IMR-90 (cell line): ENCODE data around the gene TMPRSS11B. TPM values are rescaled to one million over a fixed set of nuclear protein-coding genes. Genes with fewer than 3 reads are reported as not detected.

Experiments used
- ATAC-seq: fragments of 200-7000 bp; cut with Tn5 transposase; 2 replicates; pipeline ENCODE4 v1.9.1; 2020; ENCODE audit warnings: low read depth, mild to moderate bottlenecking, moderate library complexity
- BruUV-seq: library from RNA; stranded (reverse); fragments of 400-500 nt; replicated peaks from 2 replicates; lab custom pipeline; 2021; lab: Mats Ljungman, UMichigan
- CTCF ChIA-PET: fragments of 300-600 bp; formaldehyde crosslinking; extraction: SDS; loops from one replicate; lab custom pipeline; 2021; ENCODE audit warnings: antibody characterized with exemption; lab: Yijun Ruan, JAX
- POLR2A ChIA-PET: fragments of 300-600 bp; sonication (Branson Sonifier 250); formaldehyde crosslinking; loops from one replicate; lab custom pipeline; 2022; ENCODE audit warnings: antibody characterized with exemption; ENCODE audit not compliant: unreplicated experiment; lab: Charles Lee
- DNase-seq: peaks from one replicate; pipeline ENCODE4 v3.0.0; 2013
- H2AFZ ChIP-seq: replicated peaks from 2 replicates; pipeline ENCODE3; 2013; ENCODE audit warnings: low read length, mild to moderate bottlenecking; ENCODE audit not compliant: poor library complexity
- H2AK5ac ChIP-seq: 2 replicates; pipeline ENCODE4 v1.6.1; 2013; ENCODE audit warnings: low read depth, low read length, inconsistent platforms
- H2AK9ac ChIP-seq: replicated peaks from 2 replicates; pipeline ENCODE3; 2013; ENCODE audit warnings: mild to moderate bottlenecking, low read depth, low read length, moderate library complexity; ENCODE audit not compliant: poor library complexity
- H2BK120ac ChIP-seq: 2 replicates; pipeline ENCODE4 v1.6.1; 2013; ENCODE audit warnings: low read depth, low read length, inconsistent platforms
- H2BK15ac ChIP-seq: 3 replicates; pipeline ENCODE4 v1.6.1; 2013; ENCODE audit warnings: low read depth, low read length, inconsistent platforms
- H2BK20ac ChIP-seq: 2 replicates; pipeline ENCODE4 v1.6.1; 2013; ENCODE audit warnings: low read depth, mild to moderate bottlenecking, inconsistent platforms, low read length, moderate library complexity
- H2BK5ac ChIP-seq: 2 replicates; pipeline ENCODE4 v1.6.1; 2013; ENCODE audit warnings: mild to moderate bottlenecking, low read depth, low read length, inconsistent platforms; ENCODE audit not compliant: poor library complexity, severe bottlenecking
- H3K14ac ChIP-seq: replicated peaks from 2 replicates; pipeline ENCODE4 v1.6.1; 2013; ENCODE audit warnings: low read depth, low read length, inconsistent platforms
- H3K18ac ChIP-seq: 2 replicates; pipeline ENCODE4 v1.6.1; 2013; ENCODE audit warnings: low read depth, low read length, control low read depth
- H3K23ac ChIP-seq: 2 replicates; pipeline ENCODE4 v1.6.1; 2013; ENCODE audit warnings: low read depth, low read length, inconsistent platforms
- H3K27ac ChIP-seq: 2 replicates; pipeline ENCODE4 v1.5.1; 2013; ENCODE audit warnings: mild to moderate bottlenecking, control low read depth, low read length; ENCODE audit not compliant: insufficient read depth
- H3K27me3 ChIP-seq: 2 replicates; pipeline ENCODE4 v1.6.1; 2013; ENCODE audit warnings: low read length; ENCODE audit not compliant: control insufficient read depth, insufficient read depth
- H3K36me3 ChIP-seq: 2 replicates; pipeline ENCODE4 v1.6.1; 2013; ENCODE audit warnings: low read length, mixed read lengths; ENCODE audit not compliant: control insufficient read depth, insufficient read depth
- H3K4ac ChIP-seq: 2 replicates; pipeline ENCODE4 v1.6.1; 2013; ENCODE audit warnings: low read depth, low read length, inconsistent platforms
- H3K4me1 ChIP-seq: 2 replicates; pipeline ENCODE4 v1.6.1; 2013; ENCODE audit warnings: low read length, mixed read lengths; ENCODE audit not compliant: control insufficient read depth, insufficient read depth
- H3K4me2 ChIP-seq: 2 replicates; pipeline ENCODE4 v1.6.1; 2013; ENCODE audit warnings: low read depth, mild to moderate bottlenecking, control low read depth, low read length, moderate library complexity
- H3K4me3 ChIP-seq: 2 replicates; pipeline ENCODE4 v1.5.1; 2013; ENCODE audit warnings: low read depth, mild to moderate bottlenecking, control low read depth, low read length, moderate library complexity; ENCODE audit not compliant: insufficient read depth
- H3K56ac ChIP-seq: 2 replicates; pipeline ENCODE4 v1.6.1; 2013; ENCODE audit warnings: low read length, inconsistent platforms; ENCODE audit not compliant: insufficient read depth; ENCODE audit errors: extremely low read depth
- H3K79me1 ChIP-seq, 2 experiments: 2 replicates each; pipeline ENCODE4 v1.6.1; 2013; ENCODE audit warnings: low read length in 2 of 2, inconsistent platforms in 1 of 2, low read depth in 1 of 2
- H3K9ac ChIP-seq: 2 replicates; pipeline ENCODE4 v1.6.1; 2013; ENCODE audit warnings: low read depth, low read length, control low read depth
- H3K9me1 ChIP-seq: 2 replicates; pipeline ENCODE4 v1.6.1; 2013; ENCODE audit warnings: low read length, inconsistent platforms; ENCODE audit not compliant: insufficient read depth
- H3K9me3 ChIP-seq: 2 replicates; pipeline ENCODE4 v1.6.1; 2013; ENCODE audit warnings: low read length; ENCODE audit not compliant: control insufficient read depth, insufficient read depth
- H4K20me1 ChIP-seq: 2 replicates; pipeline ENCODE4 v1.6.1; 2013; ENCODE audit warnings: low read length, inconsistent platforms; ENCODE audit not compliant: insufficient read depth
- H4K5ac ChIP-seq: 2 replicates; pipeline ENCODE4 v1.6.1; 2013; ENCODE audit warnings: mild to moderate bottlenecking, low read depth, low read length, control low read depth
- H4K8ac ChIP-seq, 2 experiments: 2 replicates each; pipeline ENCODE4 v1.6.1; 2013; ENCODE audit warnings: low read depth in 2 of 2, low read length in 2 of 2, control low read depth in 1 of 2, inconsistent platforms in 1 of 2
- H4K91ac ChIP-seq: 2 replicates; pipeline ENCODE4 v1.6.1; 2013; ENCODE audit warnings: low read depth, low read length, inconsistent platforms; ENCODE audit not compliant: insufficient read depth
- BHLHE40 ChIP-seq: fragments of 150-350 bp; IDR thresholded peaks from 2 replicates; pipeline ENCODE4 v1.6.1; 2016; ENCODE audit warnings: mild to moderate bottlenecking, low read depth, low read length
- MXI1 ChIP-seq: IDR thresholded peaks from 2 replicates; pipeline ENCODE4 v1.6.1; 2012; ENCODE audit warnings: low read depth, mild to moderate bottlenecking, low read length, moderate library complexity, borderline replicate concordance
- NFE2L2 ChIP-seq: fragments of 150-350 bp; IDR thresholded peaks from 2 replicates; pipeline ENCODE4 v1.6.1; 2016; ENCODE audit warnings: low read depth, mild to moderate bottlenecking, low read length
- WGBS, 2 experiments: methylation state at CpG; one replicate each; pipeline versions ENCODE4 v1.1.5 to v1.1.7; 2013; ENCODE audit warnings: missing lambda C conversion rate in 2 of 2; ENCODE audit not compliant: insufficient read length in 1 of 2; ENCODE audit errors: extremely low coverage in 2 of 2; 5-methylcytosine and 5-hydroxymethylcytosine counted together
- dilution Hi-C: fragments of 300-500 bp; cut with HindIII; formaldehyde crosslinking; loops from one replicate; pipeline ENCODE4 v1.14.3; 2018; ENCODE audit warnings: low sequenced_read_pairs; ENCODE audit not compliant: unreplicated experiment
- in situ Hi-C: fragments of 300-500 bp; cut with MboI; formaldehyde crosslinking; loops from 3 replicates; pipeline ENCODE4 v1.14.3; 2019; ENCODE audit warnings: low sequenced_read_pairs, inconsistent platforms, mixed read lengths
- intact Hi-C: fragments of 100-400 bp; cut with micrococcal nuclease; formaldehyde crosslinking; loops from 2 replicates; pipeline ENCODE4 v1.10.0; 2022
- polyA plus RNA-seq, 3 experiments: library from polyadenylated mRNA; depleted of rRNA; stranded (reverse); fragments of >200 nt; gene quantifications; 2 replicates each; pipeline ENCODE4 v1.2.3, GENCODE V29; 2012; ENCODE audit warnings: low replicate concordance in 1 of 3
- total RNA-seq: library from RNA; depleted of rRNA; stranded (reverse); fragments of >200 nt; gene quantifications from 2 replicates; pipeline ENCODE4 v1.2.3, GENCODE V29; 2012

TMPRSS11B gene
- total and polyA plus RNA-seq, 2 of the 4 experiments (the other 2 are of a cell fraction) = not detected

DNA sequence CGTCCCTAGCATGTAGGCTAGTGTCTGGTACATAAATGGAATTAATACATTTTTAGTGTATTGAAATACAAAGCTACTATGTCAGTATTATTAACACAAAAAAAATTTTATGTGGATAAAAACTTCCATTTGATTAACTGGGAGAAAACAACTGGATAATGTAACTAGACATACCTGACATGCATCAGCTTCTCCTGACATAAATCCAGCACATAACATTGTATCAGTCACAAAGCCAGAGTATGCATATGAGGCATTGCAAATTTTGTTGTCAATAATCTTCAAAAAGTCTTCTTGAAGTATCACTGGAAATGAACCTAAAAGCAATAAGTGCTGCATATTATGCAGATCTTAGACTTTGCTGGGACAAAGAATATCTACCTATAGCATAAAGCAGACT is 16.9 kb downstream of the TMPRSS11B start:
- no CpG with 5 or more reads among the region's 1 CpG for WGBS, 2 experiments
- H2AK9ac ChIP-seq = no peak overlapping the region
- H3K14ac ChIP-seq = no peak overlapping the region
- no peak overlapping the region for H3K27ac ChIP-seq
- no peak overlapping the region for H3K56ac ChIP-seq
- no peak overlapping the region for H3K4me2 ChIP-seq
- no peaks in the 10 kb centered on the region for H3K79me1 ChIP-seq
- TF ChIP-seq NFE2L2 = no peak
- no peak for TF ChIP-seq BHLHE40
- no peak for TF ChIP-seq MXI1
- ChIA-PET CTCF (interaction anchor here (0.5 to 1.3 kb wide), 2 partner anchors 13 to 43 kb away, joined by 3 to 4 read pairs; no protein-coding TSS in a partner anchor), POLR2A (interaction anchor here (0.5 kb wide), 1 partner anchor 11 kb away, joined by 3 read pairs; no protein-coding TSS in a partner anchor)
- intact Hi-C loops = no loop called here
- no peaks in the 10 kb centered on the region for H3K4me1 ChIP-seq
- no peak overlapping the region for H3K23ac ChIP-seq
- in situ Hi-C loops = no loop called here
- H3K9ac ChIP-seq = no peak overlapping the region
- H3K4ac ChIP-seq = no peak overlapping the region
- H4K8ac ChIP-seq = no peak overlapping the region
- H3K27me3 ChIP-seq = no peaks in the 10 kb centered on the region
- H3K18ac ChIP-seq = no peak overlapping the region
- DNase-seq (no peak), ATAC-seq (no peak)
- dilution Hi-C loops = no loop called here
- H2BK20ac ChIP-seq = no peak overlapping the region
- no peaks in the 10 kb centered on the region for H3K36me3 ChIP-seq
- H2BK120ac ChIP-seq = no peak overlapping the region
- no peak overlapping the region for H2BK15ac ChIP-seq
- H2BK5ac ChIP-seq = no peak overlapping the region
- no peaks in the 10 kb centered on the region for H4K20me1 ChIP-seq
- H2AFZ ChIP-seq = no peak overlapping the region
- no peak overlapping the region for H4K91ac ChIP-seq
- H3K9me1 ChIP-seq = no peaks in the 10 kb centered on the region
- no peaks in the 10 kb centered on the region for H3K9me3 ChIP-seq
- H4K5ac ChIP-seq = no peak overlapping the region
- no peak overlapping the region for H3K4me3 ChIP-seq
- BruUV-seq = no TSS peak
- H2AK5ac ChIP-seq = no peak overlapping the region
